ENCODE data around the gene MECP2.
A peak's percentile ranks its signal among the peaks of the same experiment; 100 is the strongest.
"Not testable (repeated sequence)": the region's sequence is repeated elsewhere in the genome, so short reads cannot be mapped to it uniquely, and the experiment has no call there.

MECP2 gene

DNA sequence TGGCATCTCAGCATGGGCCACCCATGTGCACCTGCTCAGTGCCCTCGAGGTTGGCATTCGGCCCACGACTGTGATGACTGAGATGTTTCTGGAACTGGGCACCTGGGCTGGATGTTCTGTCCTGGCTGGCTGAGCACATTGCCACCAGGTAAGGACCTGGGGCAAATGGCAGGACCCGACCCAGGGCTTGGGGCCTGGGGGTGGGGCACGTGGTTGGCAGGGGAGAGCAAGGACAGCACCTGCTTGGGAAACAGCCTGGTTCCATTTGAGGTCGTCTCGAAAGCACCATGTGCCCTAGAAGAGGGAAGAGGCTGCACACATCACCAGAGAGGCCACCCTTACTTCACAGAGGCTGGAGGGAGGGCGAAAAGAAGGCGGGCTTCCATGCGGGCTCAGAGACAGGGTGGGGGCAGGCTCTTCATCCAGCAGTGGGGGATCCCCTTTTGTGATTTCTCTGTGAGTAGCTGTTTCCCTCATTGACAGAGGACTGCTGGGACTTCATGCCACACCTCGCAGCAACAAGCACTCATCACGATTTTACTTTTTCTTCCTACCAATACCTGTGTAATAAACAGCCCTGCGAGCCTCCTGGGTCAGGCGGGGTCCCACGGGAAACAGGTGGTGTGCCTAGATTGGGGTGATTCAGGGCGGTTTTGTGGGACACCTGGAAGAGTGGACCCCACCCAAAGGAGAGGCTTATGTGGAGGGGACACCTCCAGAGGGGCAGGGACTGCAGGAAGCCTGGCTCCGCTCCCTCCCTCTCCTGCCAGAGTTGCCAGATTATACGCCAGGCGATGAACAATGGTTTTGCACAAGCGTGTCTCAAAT lies 113.0 kb downstream of the MECP2 start:
- DNase-seq: peak; percentile 52

DNA sequence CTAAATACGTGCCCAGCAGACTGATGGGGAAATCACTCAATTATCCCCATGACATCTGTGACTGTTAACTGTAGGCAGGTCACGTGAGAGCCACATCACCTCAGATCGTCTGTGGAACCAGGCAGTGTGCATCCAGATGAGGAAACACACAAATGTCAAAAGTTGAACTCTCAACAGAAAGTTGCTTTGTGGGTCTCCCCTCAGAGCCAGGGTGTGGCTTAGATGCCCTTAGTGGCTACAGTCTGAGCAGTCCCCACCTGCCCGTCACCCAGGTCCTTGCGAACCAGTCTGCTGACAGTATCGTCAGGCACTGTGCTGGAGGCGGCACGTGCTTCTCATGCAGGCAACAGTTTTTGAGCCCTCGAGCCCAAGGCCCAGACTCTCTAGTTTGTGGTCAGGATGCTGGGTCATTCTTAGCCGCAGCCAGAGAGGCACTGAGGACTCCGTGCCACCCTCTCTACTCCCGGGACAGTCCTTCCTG lies 114.2 kb downstream of the MECP2 start:
- no peak for DNase-seq

DNA sequence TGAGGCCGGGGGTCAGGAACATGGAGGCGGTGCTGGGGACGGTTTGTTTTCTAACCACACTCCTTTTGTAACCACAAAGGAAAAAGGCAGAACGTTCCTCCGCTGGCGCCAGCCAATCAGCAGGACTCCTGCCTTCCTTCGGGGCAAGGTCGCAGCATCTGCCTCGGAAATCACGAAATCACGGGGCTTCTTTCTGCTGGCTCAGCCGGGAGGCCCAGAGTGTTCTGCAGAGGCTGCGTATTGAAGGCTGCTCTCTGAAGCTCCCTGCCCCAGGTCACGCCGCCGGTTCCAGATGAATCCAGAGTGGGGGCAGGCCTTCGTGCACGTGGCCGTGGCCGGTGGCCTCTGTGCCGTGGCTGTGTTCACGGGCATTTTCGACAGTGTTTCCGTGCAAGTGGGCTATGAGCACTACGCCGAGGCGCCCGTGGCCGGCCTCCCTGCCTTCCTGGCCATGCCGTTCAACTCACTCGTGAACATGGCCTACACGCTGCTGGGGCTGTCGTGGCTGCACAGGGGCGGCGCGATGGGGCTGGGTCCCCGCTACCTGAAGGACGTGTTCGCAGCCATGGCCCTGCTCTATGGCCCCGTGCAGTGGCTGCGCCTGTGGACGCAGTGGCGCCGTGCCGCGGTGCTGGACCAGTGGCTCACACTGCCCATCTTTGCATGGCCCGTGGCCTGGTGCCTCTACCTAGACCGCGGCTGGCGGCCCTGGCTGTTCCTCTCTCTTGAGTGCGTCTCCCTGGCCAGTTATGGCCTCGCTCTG lies 115.6 kb downstream of the MECP2 start:
- peak; percentile 70 for DNase-seq

DNA sequence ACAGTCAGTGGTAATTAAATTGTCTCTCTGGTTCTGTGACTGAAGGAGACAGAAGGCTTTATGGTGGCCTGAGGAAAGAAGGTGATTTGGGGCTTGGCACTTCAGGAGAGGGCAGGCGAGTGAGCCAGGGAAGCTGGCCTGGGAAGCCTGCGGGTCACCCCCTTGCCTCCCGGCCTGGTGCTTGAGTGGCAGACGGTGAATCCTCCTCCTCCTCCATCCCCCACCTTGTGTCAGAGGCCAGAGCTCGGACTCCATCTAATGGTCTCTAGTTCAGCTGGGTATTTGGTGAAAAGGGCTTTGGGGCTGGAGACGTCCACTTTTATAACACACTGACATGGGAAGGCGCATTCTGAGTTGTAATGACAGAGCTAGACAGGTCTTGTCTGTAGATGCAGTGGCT lies 116.3 kb downstream of the MECP2 start:
- DNase-seq: no peak

DNA sequence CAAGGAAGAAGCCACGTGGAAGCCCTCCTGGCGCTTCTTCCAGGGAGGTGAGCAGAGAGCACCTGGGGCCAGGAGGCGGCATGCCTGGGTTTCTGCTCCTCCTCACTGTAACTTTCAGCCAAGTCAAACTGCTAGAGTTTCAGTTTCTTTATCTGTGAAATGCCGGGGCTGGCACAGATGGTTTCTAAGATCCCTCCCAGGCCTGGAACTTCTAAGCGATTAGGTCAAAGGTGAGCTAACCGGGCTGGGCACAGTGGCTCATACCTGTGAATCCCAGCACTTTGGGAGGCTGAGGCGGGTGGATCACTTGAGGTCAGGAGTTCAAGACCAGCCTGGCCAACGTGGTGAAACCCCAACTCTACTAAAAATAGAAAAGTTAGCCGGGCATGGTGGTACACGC lies 117.1 kb downstream of the MECP2 start:
- not testable (repeated sequence) for DNase-seq

DNA sequence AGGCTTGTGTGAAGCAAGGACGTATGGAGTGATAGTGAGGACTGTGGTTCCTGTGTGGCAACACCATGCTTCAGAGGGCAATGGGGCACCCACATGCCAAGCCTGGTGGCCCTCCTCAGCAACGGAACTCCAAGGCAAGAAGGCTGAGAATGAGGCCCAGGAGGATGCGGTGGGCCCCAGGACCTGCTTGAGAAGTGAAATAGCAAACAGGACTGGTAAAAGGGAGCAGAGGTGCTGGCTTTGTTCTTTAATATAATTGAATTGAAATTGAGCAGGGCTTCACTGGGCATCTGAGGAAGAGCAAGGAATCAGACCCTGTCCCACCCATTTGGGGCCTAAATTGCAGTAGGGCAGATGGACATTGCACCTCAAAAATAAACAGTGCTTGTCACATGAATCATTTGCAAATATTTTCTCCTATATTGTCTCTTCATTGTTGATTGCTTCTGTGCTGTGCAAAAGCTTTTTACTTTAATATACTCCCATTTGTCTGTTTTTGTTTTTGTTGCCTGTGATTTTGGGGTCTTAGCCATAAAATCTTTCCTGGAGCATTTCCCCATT lies 122.7 kb downstream of the MECP2 start:
- no peak for DNase-seq

DNA sequence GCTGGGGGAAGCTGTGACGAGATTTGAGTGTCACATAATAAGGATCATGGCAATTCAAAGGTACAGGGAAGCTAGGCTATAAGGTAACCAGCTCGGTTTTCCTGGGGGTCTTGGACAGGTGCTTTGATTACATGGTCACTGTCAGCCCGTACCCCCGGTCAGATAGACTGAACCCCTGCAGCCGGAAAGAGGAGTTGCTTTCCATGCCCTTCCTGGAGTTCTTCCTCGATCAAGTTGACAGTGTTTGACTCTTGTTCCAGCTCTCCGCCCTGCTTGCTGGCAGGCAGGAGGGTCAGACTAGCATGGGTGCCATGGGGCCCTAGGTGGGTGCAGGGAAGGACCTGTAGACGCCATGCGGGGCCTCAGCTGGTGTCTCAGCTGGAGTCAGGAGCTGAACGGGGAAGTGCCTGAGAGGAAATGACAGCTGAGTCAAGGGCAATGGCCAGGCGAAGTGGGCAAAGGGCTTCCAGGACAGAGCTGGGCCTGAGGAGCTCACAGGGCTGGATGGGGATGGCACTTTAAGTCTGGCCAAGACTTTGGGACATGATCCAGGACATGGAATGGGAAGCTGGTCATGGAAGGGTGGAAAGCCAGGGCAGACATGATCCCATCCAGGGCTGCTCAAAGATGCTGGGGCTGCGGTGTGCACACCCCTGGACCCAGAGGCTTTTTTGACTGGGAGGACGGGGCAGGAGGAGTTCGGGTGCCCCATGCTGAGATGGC lies 123.4 kb downstream of the MECP2 start:
- no peak for DNase-seq

DNA sequence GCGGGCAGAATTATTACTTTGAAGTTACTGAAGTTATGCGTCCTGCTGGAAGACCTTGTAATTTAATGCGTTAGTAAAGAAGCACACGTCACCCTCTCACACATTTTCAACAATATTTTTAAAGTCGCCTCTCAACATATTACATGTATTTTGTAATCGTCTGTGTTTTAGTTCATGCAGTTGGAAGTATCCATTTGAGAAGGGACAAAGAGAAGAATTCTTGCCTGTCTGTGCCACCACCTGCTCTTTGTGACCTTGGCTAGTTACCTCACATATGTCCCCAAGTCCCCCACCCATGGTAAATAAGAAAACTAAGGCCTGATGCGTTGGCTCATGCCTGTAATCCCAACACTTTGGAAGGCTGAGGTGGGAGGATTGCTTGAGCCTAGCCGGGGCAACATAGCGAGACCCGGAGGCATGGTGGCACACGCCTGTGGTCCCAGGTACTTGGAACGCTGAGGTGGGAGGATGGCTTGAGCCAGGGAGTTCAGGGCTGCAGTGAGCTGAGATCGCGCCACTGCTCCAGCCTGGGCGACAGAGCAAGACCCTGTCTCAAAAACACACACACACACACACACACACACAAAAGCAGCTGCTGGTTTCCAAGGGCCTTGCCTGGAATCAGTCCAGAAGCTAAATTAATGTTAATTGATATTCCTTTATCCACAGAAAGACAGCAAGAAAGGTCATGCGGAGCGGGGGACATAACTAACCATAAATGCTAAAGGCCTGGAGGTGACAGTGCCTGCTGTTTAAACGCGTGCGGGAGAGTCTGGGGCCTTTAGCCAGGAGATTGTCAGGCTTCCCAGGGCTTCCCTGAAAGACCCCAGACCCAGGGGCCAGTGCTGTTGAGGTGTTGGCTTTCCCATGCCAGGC lies 124.2 kb downstream of the MECP2 start:
- no peak for DNase-seq

DNA sequence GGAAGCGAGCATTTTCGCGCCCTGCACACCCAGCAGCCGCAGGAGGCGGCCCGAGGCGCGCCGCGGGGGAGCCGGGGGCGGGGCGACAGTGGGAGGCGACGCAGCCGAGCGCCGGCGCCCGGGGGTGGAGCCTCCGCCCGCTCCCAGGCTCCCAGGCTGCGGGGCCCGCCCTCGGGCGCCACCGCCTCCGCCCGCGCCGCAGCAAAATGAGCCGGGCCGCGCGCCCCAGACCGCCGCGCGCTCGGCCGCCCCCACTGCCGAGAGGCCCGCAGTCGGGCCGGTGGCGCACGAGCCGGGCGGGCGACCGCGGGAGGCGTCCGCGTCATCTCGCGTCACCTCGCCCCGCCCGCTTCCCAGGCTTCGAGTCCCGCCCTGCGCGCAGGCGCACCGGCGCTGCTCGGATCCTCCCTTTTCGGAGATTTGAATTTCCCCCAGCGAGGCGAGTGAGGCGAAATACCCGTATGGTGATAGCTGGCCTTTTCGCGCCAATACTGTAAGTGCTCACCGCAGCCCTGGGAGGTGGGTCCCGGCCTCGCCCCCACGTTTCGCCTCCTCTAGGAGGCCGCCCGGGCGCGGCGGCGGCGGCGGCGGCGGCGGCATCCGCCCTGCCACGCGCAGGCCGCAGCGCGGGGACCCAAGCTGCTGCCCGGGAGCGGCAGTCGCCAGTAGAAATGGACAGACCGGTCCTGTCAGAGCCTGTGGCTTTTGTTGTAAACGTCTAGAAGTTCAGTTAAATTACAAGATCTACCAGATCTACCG lies 125.0 kb downstream of the MECP2 start, which contains the start of gene TMEM187:
Gene TMEM187 (plus strand): TSS at position 387 of the 759 bp plus-strand sequence. CDS start 9,309 bp downstream, outside the sequence.
- DNase-seq: peak; percentile 89
